ENCODE measurements around the gene ALG14.
A peak's percentile ranks its signal among the peaks of the same experiment; 100 is the strongest.

The ALG14 gene

DNA sequence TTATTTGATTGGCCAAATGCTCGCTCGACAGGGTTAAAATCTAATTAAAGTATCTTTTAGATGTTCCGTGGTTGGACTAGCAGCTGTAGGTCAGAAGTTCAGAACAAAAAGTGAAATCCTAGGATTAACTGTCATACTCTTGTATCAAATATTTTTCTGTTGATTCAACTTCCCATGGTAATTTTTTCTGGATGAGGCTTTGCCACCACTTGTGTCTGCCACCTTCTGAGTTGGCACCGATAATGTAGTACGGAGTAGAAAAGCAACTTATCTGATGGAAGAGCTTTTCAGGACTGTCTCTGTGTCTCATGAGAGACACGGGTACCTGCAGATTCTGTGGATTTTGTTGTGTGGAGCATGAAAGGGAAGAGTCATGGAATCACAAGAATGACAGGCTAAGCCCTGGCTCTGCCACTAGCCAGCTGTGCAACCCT is 101.2 kb downstream of the ALG14 start:
- Histone ChIP-seq H3K4me1 (ENCODE audit: control insufficient read depth, insufficient read depth, low read length) (no peaks in the 10 kb centered on the region), H3K4me3 (ENCODE audit: low read depth, low read length) (no peak overlapping the region), H3K27ac (ENCODE audit: extremely low read depth, low read depth, low read length) (no peak overlapping the region), H3K9me3 (ENCODE audit: control insufficient read depth, insufficient read depth, low read depth, low read length) (no peaks in the 10 kb centered on the region), H3K36me3 (ENCODE audit: control insufficient read depth in 2 of 2, insufficient read depth in 1 of 2, low read length in 2 of 2) (no peaks in the 10 kb centered on the region)
- TF ChIP-seq, protein P1, sequence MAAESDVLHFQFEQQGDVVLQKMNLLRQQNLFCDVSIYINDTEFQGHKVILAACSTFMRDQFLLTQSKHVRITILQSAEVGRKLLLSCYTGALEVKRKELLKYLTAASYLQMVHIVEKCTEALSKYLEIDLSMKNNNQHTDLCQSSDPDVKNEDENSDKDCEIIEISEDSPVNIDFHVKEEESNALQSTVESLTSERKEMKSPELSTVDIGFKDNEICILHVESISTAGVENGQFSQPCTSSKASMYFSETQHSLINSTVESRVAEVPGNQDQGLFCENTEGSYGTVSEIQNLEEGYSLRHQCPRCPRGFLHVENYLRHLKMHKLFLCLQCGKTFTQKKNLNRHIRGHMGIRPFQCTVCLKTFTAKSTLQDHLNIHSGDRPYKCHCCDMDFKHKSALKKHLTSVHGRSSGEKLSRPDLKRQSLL (tag by site-specific recombination; IDR thresholded peaks at IDR 0.05): no peak
- TF ChIP-seq ZNF600 (tag by site-specific recombination; IDR thresholded peaks at IDR 0.05) (no peak), ZNF248 (tag by site-specific recombination; IDR thresholded peaks at IDR 0.05) (no peak), ZNF324 (tag by site-specific recombination; IDR thresholded peaks at IDR 0.05) (no peak)
- ChIA-PET POLR2A (interaction anchor here (0.6 kb wide), 1 partner anchor 70 kb away, joined by 6 read pairs; no protein-coding TSS in a partner anchor), CTCF (no interaction called here)

DNA sequence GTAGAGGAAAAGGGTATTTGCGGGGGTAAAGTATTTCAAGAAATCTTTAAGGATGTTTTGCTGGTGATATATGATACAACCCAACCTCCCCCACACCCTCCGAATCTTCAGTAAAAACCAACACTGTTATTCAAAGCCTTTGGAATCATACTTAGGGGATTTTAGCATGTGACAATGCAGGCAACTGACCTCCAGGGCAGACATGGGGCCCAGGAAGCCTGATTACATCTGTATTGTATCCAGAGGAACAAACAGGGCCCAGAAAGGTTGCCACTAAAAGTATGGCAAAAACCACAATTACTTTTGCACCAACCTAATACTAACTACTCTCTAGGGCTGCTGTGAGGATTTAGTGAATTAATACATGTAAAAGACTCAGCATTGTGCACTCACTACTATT is 102.0 kb downstream of the ALG14 start:
- TF ChIP-seq ZBTB20 (tag by site-specific recombination; IDR thresholded peaks at IDR 0.05): 0 out of 2 replicates have a peak, but pooled peaks have one; percentile 16
- peak; percentile 79; the same call in 1 of the 2 replicates for TF ChIP-seq MZF1 (tag by site-specific recombination; IDR thresholded peaks at IDR 0.05; ENCODE audit: borderline replicate concordance)
- TF ChIP-seq, protein P2, sequence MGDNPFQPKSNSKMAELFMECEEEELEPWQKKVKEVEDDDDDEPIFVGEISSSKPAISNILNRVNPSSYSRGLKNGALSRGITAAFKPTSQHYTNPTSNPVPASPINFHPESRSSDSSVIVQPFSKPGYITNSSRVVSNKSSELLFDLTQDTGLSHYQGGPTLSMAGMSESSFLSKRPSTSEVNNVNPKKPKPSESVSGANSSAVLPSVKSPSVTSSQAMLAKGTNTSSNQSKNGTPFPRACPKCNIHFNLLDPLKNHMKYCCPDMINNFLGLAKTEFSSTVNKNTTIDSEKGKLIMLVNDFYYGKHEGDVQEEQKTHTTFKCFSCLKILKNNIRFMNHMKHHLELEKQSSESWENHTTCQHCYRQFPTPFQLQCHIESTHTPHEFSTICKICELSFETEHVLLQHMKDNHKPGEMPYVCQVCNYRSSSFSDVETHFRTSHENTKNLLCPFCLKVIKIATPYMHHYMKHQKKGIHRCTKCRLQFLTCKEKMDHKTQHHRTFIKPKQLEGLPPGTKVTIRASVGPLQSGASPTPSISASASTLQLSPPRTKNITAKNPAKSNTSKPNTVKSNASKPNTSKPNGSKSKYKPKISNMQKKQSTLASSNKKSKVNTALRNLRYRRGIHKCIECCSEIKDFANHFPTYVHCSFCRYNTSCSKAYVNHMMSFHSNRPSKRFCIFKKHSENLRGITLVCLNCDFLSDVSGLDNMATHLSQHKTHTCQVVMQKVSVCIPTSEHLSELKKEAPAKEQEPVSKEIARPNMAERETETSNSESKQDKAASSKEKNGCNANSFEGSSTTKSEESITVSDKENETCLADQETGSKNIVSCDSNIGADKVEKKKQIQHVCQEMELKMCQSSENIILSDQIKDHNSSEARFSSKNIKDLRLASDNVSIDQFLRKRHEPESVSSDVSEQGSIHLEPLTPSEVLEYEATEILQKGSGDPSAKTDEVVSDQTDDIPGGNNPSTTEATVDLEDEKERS (tag by site-specific recombination; IDR thresholded peaks at IDR 0.05): no peak
- H3K4me1 ChIP-seq (ENCODE audit: control insufficient read depth, insufficient read depth, low read length): no peaks in the 10 kb centered on the region
- CTCF ChIA-PET: no interaction called here
- no peaks in the 10 kb centered on the region for H3K9me3 ChIP-seq (ENCODE audit: control insufficient read depth, insufficient read depth, low read depth, low read length)
- POLR2A ChIA-PET: no interaction called here
- H3K4me3 ChIP-seq (ENCODE audit: low read depth, low read length): no peak overlapping the region
- H3K27ac ChIP-seq (ENCODE audit: extremely low read depth, low read depth, low read length): no peak overlapping the region
- no peaks in the 10 kb centered on the region for H3K36me3 ChIP-seq (ENCODE audit: control insufficient read depth in 2 of 2, insufficient read depth in 1 of 2, low read length in 2 of 2)

DNA sequence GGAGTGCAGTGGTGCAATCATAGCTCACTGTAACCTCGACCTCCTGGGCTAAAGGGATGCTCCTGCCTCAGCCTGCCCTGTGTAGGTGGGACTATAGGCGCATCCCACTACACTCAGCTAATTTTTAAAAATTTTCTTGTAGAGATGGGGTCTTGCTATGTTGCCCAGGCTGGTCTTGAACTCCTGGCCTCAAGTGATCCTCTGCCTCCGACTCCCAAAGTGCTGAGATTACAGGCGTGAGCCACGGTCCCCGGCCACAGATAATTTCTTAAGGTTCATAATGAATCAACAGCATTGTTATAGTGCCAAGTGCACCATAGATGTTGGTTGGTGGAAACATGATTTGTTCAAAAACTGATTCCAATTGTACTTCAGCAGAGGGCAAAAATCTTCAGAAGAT is 103.6 kb downstream of the ALG14 start:
- H3K27ac ChIP-seq (ENCODE audit: extremely low read depth, low read depth, low read length): no peak overlapping the region
- no peak overlapping the region for H3K4me3 ChIP-seq (ENCODE audit: low read depth, low read length)
- H3K4me1 ChIP-seq (ENCODE audit: control insufficient read depth, insufficient read depth, low read length): no peaks in the 10 kb centered on the region
- POLR2A ChIA-PET: no interaction called here
- no peaks in the 10 kb centered on the region for H3K9me3 ChIP-seq (ENCODE audit: control insufficient read depth, insufficient read depth, low read depth, low read length)
- peak; percentile 72; the same call in 1 of the 2 replicates for TF ChIP-seq ZNF121 (tag by site-specific recombination; IDR thresholded peaks at IDR 0.05)
- no peak for TF ChIP-seq SCRT1 (tag by site-specific recombination; IDR thresholded peaks at IDR 0.05; ENCODE audit: borderline replicate concordance)
- H3K36me3 ChIP-seq (ENCODE audit: control insufficient read depth in 2 of 2, insufficient read depth in 1 of 2, low read length in 2 of 2): no peaks in the 10 kb centered on the region
- CTCF ChIA-PET: no interaction called here

DNA sequence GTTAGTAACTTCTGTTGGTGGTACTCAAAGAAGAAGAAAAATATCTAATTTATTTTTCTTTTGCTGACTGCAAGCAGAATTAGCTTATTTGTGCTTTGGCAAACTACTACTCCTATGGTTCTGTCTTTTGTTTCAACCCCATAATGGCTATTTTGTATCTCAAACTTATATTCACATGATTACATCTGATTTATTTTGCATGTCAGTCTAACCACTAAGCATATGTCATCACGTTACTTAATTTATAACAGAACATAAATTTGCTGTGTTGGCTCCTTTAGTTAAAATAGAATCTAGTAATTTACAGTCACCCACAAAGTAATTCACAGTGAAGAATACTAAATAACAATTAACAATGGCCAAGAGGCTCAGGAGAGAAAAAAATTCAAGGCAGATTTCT is 106.7 kb downstream of the ALG14 start:
- ChIA-PET POLR2A (no interaction called here), CTCF (interaction anchor here (0.8 kb wide), 1 partner anchor 26 kb away, joined by 4 read pairs; no protein-coding TSS in a partner anchor)
- Histone ChIP-seq H3K27ac (ENCODE audit: extremely low read depth, low read depth, low read length) (no peak overlapping the region), H3K4me3 (ENCODE audit: low read depth, low read length) (no peak overlapping the region), H3K4me1 (ENCODE audit: control insufficient read depth, insufficient read depth, low read length) (no peaks in the 10 kb centered on the region; the same call in 1 of the 2 replicates), H3K36me3 (ENCODE audit: control insufficient read depth in 2 of 2, insufficient read depth in 1 of 2, low read length in 2 of 2) (no peaks in the 10 kb centered on the region), H3K9me3 (ENCODE audit: control insufficient read depth, insufficient read depth, low read depth, low read length) (no peaks in the 10 kb centered on the region)
- TF ChIP-seq, protein P3, sequence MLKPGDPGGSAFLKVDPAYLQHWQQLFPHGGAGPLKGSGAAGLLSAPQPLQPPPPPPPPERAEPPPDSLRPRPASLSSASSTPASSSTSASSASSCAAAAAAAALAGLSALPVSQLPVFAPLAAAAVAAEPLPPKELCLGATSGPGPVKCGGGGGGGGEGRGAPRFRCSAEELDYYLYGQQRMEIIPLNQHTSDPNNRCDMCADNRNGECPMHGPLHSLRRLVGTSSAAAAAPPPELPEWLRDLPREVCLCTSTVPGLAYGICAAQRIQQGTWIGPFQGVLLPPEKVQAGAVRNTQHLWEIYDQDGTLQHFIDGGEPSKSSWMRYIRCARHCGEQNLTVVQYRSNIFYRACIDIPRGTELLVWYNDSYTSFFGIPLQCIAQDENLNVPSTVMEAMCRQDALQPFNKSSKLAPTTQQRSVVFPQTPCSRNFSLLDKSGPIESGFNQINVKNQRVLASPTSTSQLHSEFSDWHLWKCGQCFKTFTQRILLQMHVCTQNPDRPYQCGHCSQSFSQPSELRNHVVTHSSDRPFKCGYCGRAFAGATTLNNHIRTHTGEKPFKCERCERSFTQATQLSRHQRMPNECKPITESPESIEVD (tag by site-specific recombination; IDR thresholded peaks at IDR 0.05): peak; percentile 33; the same call in 1 of the 2 replicates
- no peak for TF ChIP-seq ZNF174 (tag by site-specific recombination; IDR thresholded peaks at IDR 0.05)

All from HEK293 (cell line).